Mucosa of stomach (tissue), 1 donor: ENCODE results near the gene CLEC10A.
A peak's percentile ranks its signal among the peaks of the same experiment; 100 is the strongest.
"Not testable (repeated sequence)": the region's sequence is repeated elsewhere in the genome, so short reads cannot be mapped to it uniquely, and the experiment has no call there.

Source experiments
- H3K27me3 ChIP-seq: one replicate; pipeline ENCODE4 v1.7.0; 2013; ENCODE audit warnings: mild to moderate bottlenecking, low read length; ENCODE audit not compliant: control insufficient read depth, insufficient read depth
- H3K36me3 ChIP-seq: one replicate; pipeline ENCODE4 v1.7.0; 2013; ENCODE audit warnings: low read length; ENCODE audit not compliant: control insufficient read depth, insufficient read depth
- H3K4me1 ChIP-seq: one replicate; pipeline ENCODE4 v1.7.0; 2013; ENCODE audit warnings: mild to moderate bottlenecking, low read length; ENCODE audit not compliant: control insufficient read depth, insufficient read depth
- H3K4me3 ChIP-seq: one replicate; pipeline ENCODE4 v1.7.0; 2013; ENCODE audit warnings: low read length
- H3K9ac ChIP-seq: one replicate; pipeline ENCODE4 v1.7.0; 2013; ENCODE audit warnings: mild to moderate bottlenecking, low read length, moderate library complexity
- H3K9me3 ChIP-seq: one replicate; pipeline ENCODE4 v1.7.0; 2013; ENCODE audit warnings: mild to moderate bottlenecking, low read length, moderate library complexity; ENCODE audit not compliant: control insufficient read depth
- donor health status: Pancreatic carcinoma.

CLEC10A gene

GRCh38 chr17:7060165-7060891, 19.7 kb downstream of the CLEC10A start:
- no peaks in the 10 kb centered on the region for H3K36me3 ChIP-seq
- no peak overlapping the region for H3K9ac ChIP-seq
- no peak overlapping the region for H3K4me3 ChIP-seq
- no peaks in the 10 kb centered on the region for H3K27me3 ChIP-seq
- peaks cover 9% of the 10 kb centered on the region for H3K4me1 ChIP-seq
- no peaks in the 10 kb centered on the region for H3K9me3 ChIP-seq

GRCh38 chr17:7058831-7059447, 21.1 kb downstream of the CLEC10A start:
- no peak overlapping the region for H3K4me3 ChIP-seq
- H3K9me3 ChIP-seq: no peaks in the 10 kb centered on the region
- H3K27me3 ChIP-seq: no peaks in the 10 kb centered on the region
- H3K36me3 ChIP-seq: no peaks in the 10 kb centered on the region
- no peak overlapping the region for H3K9ac ChIP-seq
- peaks cover 9% of the 10 kb centered on the region for H3K4me1 ChIP-seq

- H3K9ac ChIP-seq: no peak overlapping the region
Observed at GRCh38 chr17:7056386-7056785, 23.7 kb downstream of the CLEC10A start.

GRCh38 chr17:7050583-7050982, 29.5 kb downstream of the CLEC10A start:
- not testable (repeated sequence) for H3K27me3 ChIP-seq, H3K4me3 ChIP-seq

More at GRCh38 chr17:7056386-7056785, 23.7 kb downstream of the CLEC10A start:
- H3K4me1 ChIP-seq: peaks cover 9% of the 10 kb centered on the region
- H3K36me3 ChIP-seq: no peaks in the 10 kb centered on the region
- H3K4me3 ChIP-seq: no peak overlapping the region
- H3K27me3 ChIP-seq: peaks cover 3% of the 10 kb centered on the region
- H3K9me3 ChIP-seq: no peaks in the 10 kb centered on the region

GRCh38 chr17:7048968-7049367, 31.1 kb downstream of the CLEC10A start:
- Histone ChIP-seq H3K9me3 (no peaks in the 10 kb centered on the region), H3K4me3 (no peak overlapping the region), H3K27me3 (peaks cover 3% of the 10 kb centered on the region), H3K36me3 (no peaks in the 10 kb centered on the region), H3K9ac (no peak overlapping the region), H3K4me1 (peaks cover 13% of the 10 kb centered on the region)

More at GRCh38 chr17:7050583-7050982, 29.5 kb downstream of the CLEC10A start:
- H3K9me3 ChIP-seq, H3K36me3 ChIP-seq, H3K9ac ChIP-seq: not testable (repeated sequence)
- H3K4me1 ChIP-seq: peaks cover 12% of the 10 kb centered on the region

- Histone ChIP-seq H3K9ac (no peak overlapping the region), H3K4me3 (no peak overlapping the region), H3K9me3 (no peaks in the 10 kb centered on the region), H3K27me3 (peaks cover 17% of the 10 kb centered on the region), H3K36me3 (no peaks in the 10 kb centered on the region), H3K4me1 (peaks cover 26% of the 10 kb centered on the region)
Observed at GRCh38 chr17:7047566-7047965, 32.5 kb downstream of the CLEC10A start.

- H3K27me3 ChIP-seq: peaks cover 20% of the 10 kb centered on the region
- not testable (repeated sequence) for H3K4me3 ChIP-seq
- peak overlapping the region; percentile 4 for H3K9ac ChIP-seq
Observed at GRCh38 chr17:7046725-7047397, 33.2 kb downstream of the CLEC10A start.

GRCh38 chr17:7046127-7046724, 33.8 kb downstream of the CLEC10A start:
- peaks cover 27% of the 10 kb centered on the region for H3K4me1 ChIP-seq
- H3K36me3 ChIP-seq: no peaks in the 10 kb centered on the region
- peak overlapping the region; percentile 4 for H3K9ac ChIP-seq
- no peak overlapping the region for H3K4me3 ChIP-seq
- H3K27me3 ChIP-seq: peaks cover 22% of the 10 kb centered on the region
- H3K9me3 ChIP-seq: no peaks in the 10 kb centered on the region

More at GRCh38 chr17:7046725-7047397, 33.2 kb downstream of the CLEC10A start:
- not testable (repeated sequence) for H3K9me3 ChIP-seq, H3K36me3 ChIP-seq
- peaks cover 27% of the 10 kb centered on the region for H3K4me1 ChIP-seq

- Histone ChIP-seq H3K4me1 (peaks cover 27% of the 10 kb centered on the region), H3K4me3 (no peak overlapping the region), H3K9ac (peak overlapping the region; percentile 4), H3K9me3 (no peaks in the 10 kb centered on the region), H3K36me3 (no peaks in the 10 kb centered on the region), H3K27me3 (peaks cover 22% of the 10 kb centered on the region)
Observed at GRCh38 chr17:7045492-7046126, 34.4 kb downstream of the CLEC10A start.

- H3K4me3 ChIP-seq: no peak within 1 kb of the TSS
- peaks cover 27% of the 10 kb centered on the region for H3K4me1 ChIP-seq
- no peaks in the 10 kb centered on the region for H3K9me3 ChIP-seq
- H3K27me3 ChIP-seq: peaks cover 22% of the 10 kb centered on the region
- H3K9ac ChIP-seq: peak within 1 kb of the TSS; percentile 59
- H3K36me3 ChIP-seq: no peaks in the 10 kb centered on the region
Observed at GRCh38 chr17:7043497-7044198, 36.4 kb downstream of the CLEC10A start, which contains the start of gene SLC16A11. SLC16A11 (minus strand) TSS chr17:7044092; CDS start chr17:7043513, 579 bp downstream.

- no peaks in the 10 kb centered on the region for H3K9me3 ChIP-seq
- H3K4me3 ChIP-seq: no peak overlapping the region
- H3K9ac ChIP-seq: peak overlapping the region; percentile 59
- no peaks in the 10 kb centered on the region for H3K36me3 ChIP-seq
- peaks cover 27% of the 10 kb centered on the region for H3K4me1 ChIP-seq
- peaks cover 22% of the 10 kb centered on the region for H3K27me3 ChIP-seq
Observed at GRCh38 chr17:7043182-7043496, 36.9 kb downstream of the CLEC10A start.
